IgD-negative memory B cell (primary cell): Measurements from ENCODE around the gene TRIM44. TPM values are rescaled to one million over a fixed set of nuclear protein-coding genes. Genes with fewer than 3 reads are reported as not detected.
"Not testable (repeated sequence)": the region's sequence is repeated elsewhere in the genome, so short reads cannot be mapped to it uniquely, and the experiment has no call there.

Experiments used
- H3K27ac Mint-ChIP-seq, 3 donors: one replicate each; pipeline ENCODE4 v1.8.0; 2020 to 2022; ENCODE audit warnings: mild to moderate bottlenecking in 3 of 3, mixed read lengths in 3 of 3, moderate library complexity in 1 of 3
- H3K27me3 Mint-ChIP-seq: one replicate; pipeline ENCODE4 v1.8.0; 2021; ENCODE audit warnings: mixed read lengths
- H3K36me3 Mint-ChIP-seq: one replicate; pipeline ENCODE4 v1.8.0; 2020; ENCODE audit warnings: mild to moderate bottlenecking, mixed read lengths
- H3K4me1 Mint-ChIP-seq, 3 donors: one replicate each; pipeline ENCODE4 v1.8.0; 2020 to 2022; ENCODE audit warnings: mixed read lengths in 3 of 3, mild to moderate bottlenecking in 1 of 3
- H3K4me3 Mint-ChIP-seq, 4 donors: one replicate each; pipeline ENCODE4 v1.8.0; 2020 to 2022; ENCODE audit warnings: mild to moderate bottlenecking in 4 of 4, mixed read lengths in 4 of 4, moderate library complexity in 3 of 4
- H3K9me3 Mint-ChIP-seq, 3 donors: one replicate each; pipeline ENCODE4 v1.8.0; 2020 to 2021; ENCODE audit warnings: mixed read lengths in 3 of 3, mild to moderate bottlenecking in 1 of 3
- polyA plus RNA-seq: library from polyadenylated mRNA; unstranded; fragments of 300-500 nt; fragmentation: Illumina TruSeq; gene quantifications from one replicate; pipeline ENCODE4 v1.2.3, GENCODE V29; 2021

TRIM44 gene
- polyA plus RNA-seq, 1 donor from 2014 or later, result 42.0 TPM

DNA sequence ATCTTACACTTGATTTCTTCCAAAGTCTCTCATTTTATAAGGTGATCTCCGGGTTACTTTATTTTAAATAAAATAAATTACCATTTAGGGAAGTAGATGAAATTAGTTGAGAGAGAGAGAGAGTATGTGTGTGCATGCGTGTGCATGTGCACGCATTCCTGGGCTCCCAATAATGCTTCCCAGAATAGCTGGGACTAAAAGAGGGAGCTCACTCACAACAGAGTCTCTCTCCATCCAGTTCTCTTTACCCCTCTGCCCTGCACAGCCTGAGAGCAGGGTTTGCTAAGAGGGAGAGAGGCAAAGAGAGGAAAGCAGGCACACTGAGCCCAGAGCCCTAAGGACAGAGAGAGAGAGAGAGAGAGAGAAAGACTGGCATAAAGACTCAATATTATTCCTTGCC lies 11.3 kb upstream of the TRIM44 start:
- H3K36me3 Mint-ChIP-seq, result no peaks in the 10 kb centered on the region
- no peak overlapping the region for H3K4me3 Mint-ChIP-seq
- H3K9me3 Mint-ChIP-seq, result peaks cover 0 to 1% (median 0%) of the 10 kb centered on the region in 3 donors
- H3K4me1 Mint-ChIP-seq, result no peaks in the 10 kb centered on the region
- H3K27me3 Mint-ChIP-seq, result peaks cover 31% of the 10 kb centered on the region
- H3K27ac Mint-ChIP-seq, result no peak overlapping the region

GRCh38 chr11:35652786-35653185 lies 9.8 kb upstream of the TRIM44 start:
- H3K27ac Mint-ChIP-seq, H3K9me3 Mint-ChIP-seq, H3K4me3 Mint-ChIP-seq, H3K4me1 Mint-ChIP-seq, H3K36me3 Mint-ChIP-seq: not testable (repeated sequence)
- peaks cover 30% of the 10 kb centered on the region for H3K27me3 Mint-ChIP-seq

- Mint-ChIP-seq H3K27me3 (peaks cover 32% of the 10 kb centered on the region), H3K4me1 (no peaks in the 10 kb centered on the region), H3K36me3 (no peaks in the 10 kb centered on the region), H3K4me3 (no peak overlapping the region), H3K27ac (no peak overlapping the region), H3K9me3 (peaks cover 0 to 1% (median 0%) of the 10 kb centered on the region in 3 donors)
These were observed 7.9 kb upstream of the TRIM44 start for GRCh38 chr11:35654711-35655110.

DNA sequence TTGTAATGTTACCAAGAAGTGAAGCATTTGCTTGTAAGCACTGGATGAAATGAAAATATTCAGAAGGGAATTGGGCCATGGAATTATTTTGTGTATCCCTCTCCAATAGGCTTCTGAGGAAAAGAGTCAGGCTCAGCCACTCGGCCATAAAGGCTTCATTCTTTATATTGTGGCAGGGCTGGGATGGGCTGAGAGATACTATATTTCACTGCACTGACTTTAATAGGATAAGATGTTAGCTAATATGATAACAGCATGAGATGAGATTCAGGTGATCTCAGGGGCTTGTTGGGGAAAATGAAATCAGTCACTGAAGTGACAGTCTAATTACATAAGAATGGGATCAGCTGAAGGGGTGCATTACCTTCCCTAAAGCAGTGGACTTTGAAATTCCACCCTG lies 7.3 kb upstream of the TRIM44 start:
- peaks cover 0 to 1% (median 0%) of the 10 kb centered on the region in 3 donors for H3K9me3 Mint-ChIP-seq
- peaks cover 32% of the 10 kb centered on the region for H3K27me3 Mint-ChIP-seq
- no peaks in the 10 kb centered on the region for H3K36me3 Mint-ChIP-seq
- no peak overlapping the region for H3K4me3 Mint-ChIP-seq
- H3K27ac Mint-ChIP-seq, result no peak overlapping the region
- no peaks in the 10 kb centered on the region for H3K4me1 Mint-ChIP-seq

DNA sequence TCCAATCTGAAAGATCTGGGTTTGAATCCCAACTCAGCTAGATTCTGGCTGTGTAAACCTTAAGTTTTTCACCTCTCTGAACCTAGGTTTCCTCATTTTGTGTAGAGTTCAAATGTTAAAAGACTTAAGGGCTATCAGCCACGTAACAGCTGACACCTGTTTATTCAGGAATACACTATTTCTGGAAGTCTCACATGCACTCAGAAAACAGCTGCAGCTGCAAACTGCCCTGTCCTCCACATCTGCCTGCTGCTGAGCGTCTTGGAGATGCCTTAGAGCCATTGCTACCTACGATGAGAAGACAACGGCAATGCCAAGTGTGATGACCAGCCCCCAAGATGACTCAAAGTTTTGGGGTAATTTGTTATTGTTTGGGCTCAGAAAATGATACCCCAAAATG lies 6.7 kb upstream of the TRIM44 start:
- no peak overlapping the region for H3K27ac Mint-ChIP-seq
- H3K36me3 Mint-ChIP-seq, result no peaks in the 10 kb centered on the region
- H3K4me3 Mint-ChIP-seq, result no peak overlapping the region
- peaks cover 0 to 1% (median 0%) of the 10 kb centered on the region in 3 donors for H3K9me3 Mint-ChIP-seq
- H3K27me3 Mint-ChIP-seq, result peaks cover 26% of the 10 kb centered on the region
- H3K4me1 Mint-ChIP-seq, result no peaks in the 10 kb centered on the region

GRCh38 chr11:35658020-35658948 lies 4.3 kb upstream of the TRIM44 start:
- Mint-ChIP-seq H3K36me3 (no peaks in the 10 kb centered on the region), H3K4me1 (peaks cover 13 to 17% (median 16%) of the 10 kb centered on the region in 3 donors), H3K27me3 (peaks cover 21% of the 10 kb centered on the region), H3K9me3 (peaks cover 0 to 3% (median 0%) of the 10 kb centered on the region in 3 donors), H3K4me3 (peak overlapping the region in 1 of 4 donors; percentile 31), H3K27ac (peak overlapping the region in 1 of 3 donors; percentile 29)

GRCh38 chr11:35661534-35661933 lies 1.0 kb upstream of the TRIM44 start:
- peak overlapping the region; percentile 93 to 99 (median 97) for H3K27ac Mint-ChIP-seq
- peaks cover 33 to 41% (median 40%) of the 10 kb centered on the region in 3 donors for H3K4me1 Mint-ChIP-seq
- peak overlapping the region; percentile 95 to 100 (median 98) for H3K4me3 Mint-ChIP-seq
- peaks cover 11% of the 10 kb centered on the region for H3K36me3 Mint-ChIP-seq
- peaks cover 2 to 24% (median 16%) of the 10 kb centered on the region in 3 donors for H3K9me3 Mint-ChIP-seq
- H3K27me3 Mint-ChIP-seq, result peaks cover 8% of the 10 kb centered on the region

GRCh38 chr11:35662061-35662648 lies 420 bp upstream of the TRIM44 start:
- H3K36me3 Mint-ChIP-seq, result peaks cover 13% of the 10 kb centered on the region
- peaks cover 4% of the 10 kb centered on the region for H3K27me3 Mint-ChIP-seq
- H3K9me3 Mint-ChIP-seq, result peaks cover 4 to 24% (median 16%) of the 10 kb centered on the region in 3 donors
- H3K27ac Mint-ChIP-seq, result peak overlapping the region; percentile 93 to 99 (median 97)
- peaks cover 33 to 42% (median 41%) of the 10 kb centered on the region in 3 donors for H3K4me1 Mint-ChIP-seq
- peak overlapping the region; percentile 95 to 100 (median 98) for H3K4me3 Mint-ChIP-seq

DNA sequence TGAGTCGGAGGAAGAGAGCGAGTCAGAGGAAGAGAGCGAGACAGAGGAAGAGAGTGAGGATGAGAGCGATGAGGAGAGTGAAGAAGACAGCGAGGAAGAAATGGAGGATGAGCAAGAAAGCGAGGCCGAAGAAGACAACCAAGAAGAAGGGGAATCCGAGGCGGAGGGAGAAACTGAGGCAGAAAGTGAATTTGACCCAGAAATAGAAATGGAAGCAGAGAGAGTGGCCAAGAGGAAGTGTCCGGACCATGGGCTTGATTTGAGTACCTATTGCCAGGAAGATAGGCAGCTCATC lies 780 bp downstream of the TRIM44 start:
- peak overlapping the region; percentile 95 to 100 (median 98) for H3K4me3 Mint-ChIP-seq
- peak overlapping the region; percentile 93 to 99 (median 97) for H3K27ac Mint-ChIP-seq
- H3K9me3 Mint-ChIP-seq, result peaks cover 4 to 32% (median 16%) of the 10 kb centered on the region in 3 donors
- peaks cover 1% of the 10 kb centered on the region for H3K27me3 Mint-ChIP-seq
- H3K36me3 Mint-ChIP-seq, result peaks cover 17% of the 10 kb centered on the region
- H3K4me1 Mint-ChIP-seq, result peaks cover 33 to 46% (median 43%) of the 10 kb centered on the region in 3 donors

DNA sequence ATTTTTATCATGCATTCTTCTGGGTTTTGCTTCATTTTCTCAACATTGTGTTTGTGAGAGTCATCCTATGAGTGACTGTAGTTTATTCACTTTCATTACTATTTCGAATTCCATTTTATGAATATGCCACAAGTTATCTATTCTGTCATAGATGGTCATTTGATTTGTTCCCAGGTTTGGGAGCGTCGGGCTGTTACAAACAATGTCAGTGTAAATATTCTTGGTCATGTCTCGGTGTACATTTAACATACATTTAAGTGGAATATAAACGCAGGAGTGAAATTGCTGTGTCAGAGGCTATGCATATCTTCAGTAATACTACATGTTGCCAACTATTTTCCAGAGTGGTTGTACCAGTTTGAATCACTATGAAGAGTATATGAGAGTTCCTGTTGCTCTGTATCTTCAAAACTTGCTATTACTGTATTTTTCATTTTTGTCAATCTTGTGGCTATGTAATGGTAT lies 2.4 kb downstream of the TRIM44 start:
- Mint-ChIP-seq H3K4me1 (peaks cover 39 to 48% (median 47%) of the 10 kb centered on the region in 3 donors), H3K27ac (peak overlapping the region in 1 of 3 donors; percentile 93), H3K27me3 (no peaks in the 10 kb centered on the region), H3K36me3 (peaks cover 19% of the 10 kb centered on the region), H3K9me3 (peaks cover 4 to 32% (median 16%) of the 10 kb centered on the region in 3 donors), H3K4me3 (peak overlapping the region in 3 of 4 donors; percentile 82 to 95 (median 90))

DNA sequence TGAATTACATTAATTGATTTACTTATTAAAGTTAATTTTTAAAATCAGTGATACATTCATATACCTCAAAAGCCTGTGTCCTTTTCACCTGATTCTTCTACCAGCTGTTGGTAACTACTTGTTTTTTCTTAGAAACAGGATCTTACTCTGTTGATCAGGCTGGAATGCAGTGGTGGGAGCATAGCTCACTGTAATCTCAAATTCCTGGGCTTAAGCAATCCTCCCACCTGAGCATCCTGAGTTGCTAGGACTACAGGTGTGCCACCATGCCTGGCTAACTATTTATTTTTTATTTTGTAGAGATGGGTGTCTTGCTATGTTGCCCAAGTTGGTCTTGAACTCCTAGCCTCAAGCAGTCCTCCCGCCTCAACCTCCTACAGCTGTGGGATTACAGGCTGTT lies 4.7 kb downstream of the TRIM44 start:
- H3K4me3 Mint-ChIP-seq, result peak overlapping the region in 1 of 4 donors; percentile 52
- peaks cover 20% of the 10 kb centered on the region for H3K36me3 Mint-ChIP-seq
- peaks cover 4 to 32% (median 16%) of the 10 kb centered on the region in 3 donors for H3K9me3 Mint-ChIP-seq

GRCh38 chr11:35668350-35668749 lies 5.8 kb downstream of the TRIM44 start:
- peaks cover 20% of the 10 kb centered on the region for H3K36me3 Mint-ChIP-seq
- H3K27me3 Mint-ChIP-seq, H3K27ac Mint-ChIP-seq, H3K4me3 Mint-ChIP-seq: not testable (repeated sequence)
- H3K4me1 Mint-ChIP-seq, result peaks cover 44 to 57% (median 56%) of the 10 kb centered on the region in 3 donors
- peaks cover 4 to 32% (median 12%) of the 10 kb centered on the region in 3 donors for H3K9me3 Mint-ChIP-seq

More for the DNA sequence above, 4.7 kb downstream of the TRIM44 start:
- Mint-ChIP-seq H3K4me1 (peaks cover 45 to 54% (median 54%) of the 10 kb centered on the region in 3 donors), H3K27me3 (no peaks in the 10 kb centered on the region), H3K27ac (no peak overlapping the region)

DNA sequence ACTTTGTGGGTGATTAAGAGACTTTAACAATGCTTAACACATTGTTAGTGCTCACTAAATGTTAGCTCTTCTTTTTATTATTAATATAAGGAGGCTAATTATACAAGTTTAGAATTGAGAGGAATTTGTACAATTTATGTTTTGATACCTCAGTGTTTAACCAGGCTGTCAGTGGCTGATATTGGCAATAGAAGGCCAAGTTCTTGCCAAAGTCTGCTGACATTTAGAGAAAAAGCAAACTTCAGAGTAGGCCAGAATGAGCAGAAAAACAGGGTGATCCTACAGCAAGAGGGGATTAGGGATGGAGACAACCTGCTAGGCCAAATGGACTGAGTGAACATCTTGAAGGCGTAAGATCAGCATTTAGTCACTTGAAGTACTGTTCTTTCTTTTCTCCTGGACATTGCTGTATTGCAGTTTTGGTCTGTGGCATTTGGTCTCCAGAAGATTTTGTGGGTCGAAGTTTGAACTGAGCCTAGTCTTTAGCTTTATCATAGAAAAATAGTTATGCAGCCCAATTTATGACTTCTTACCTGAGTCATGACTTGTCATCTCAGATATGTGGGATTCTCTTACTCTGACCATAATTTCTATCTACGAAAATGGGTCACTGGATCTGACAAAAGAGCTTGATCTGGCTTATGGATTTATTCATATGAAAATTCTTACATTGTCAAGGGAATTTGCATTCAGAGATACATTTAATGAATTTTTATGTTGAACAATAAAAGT lies 9.0 kb downstream of the TRIM44 start:
- H3K27ac Mint-ChIP-seq, result no peak overlapping the region
- peaks cover 10% of the 10 kb centered on the region for H3K36me3 Mint-ChIP-seq
- H3K4me3 Mint-ChIP-seq, result peak overlapping the region in 2 of 4 donors; percentile 24 to 54
- no peaks in the 10 kb centered on the region for H3K27me3 Mint-ChIP-seq
- peaks cover 0 to 8% (median 2%) of the 10 kb centered on the region in 3 donors for H3K9me3 Mint-ChIP-seq
- H3K4me1 Mint-ChIP-seq, result peaks cover 47 to 61% (median 54%) of the 10 kb centered on the region in 3 donors

- Mint-ChIP-seq H3K4me3 (no peak overlapping the region), H3K27ac (no peak overlapping the region), H3K27me3 (no peaks in the 10 kb centered on the region), H3K4me1 (peaks cover 50 to 64% (median 59%) of the 10 kb centered on the region in 3 donors), H3K36me3 (peaks cover 8% of the 10 kb centered on the region), H3K9me3 (peaks cover 0 to 8% (median 0%) of the 10 kb centered on the region in 3 donors)
These were observed 10.0 kb downstream of the TRIM44 start for GRCh38 chr11:35672608-35673007.
